ENCODE measurements around the gene KIF24. TPM values are rescaled to one million over a fixed set of nuclear protein-coding genes. Genes with fewer than 3 reads are reported as not detected.

The KIF24 gene
- total RNA-seq, 1 experiment from 2014 or later = 5.8 TPM

GRCh38 chr9:34317436-34317835 lies 11.6 kb downstream of the KIF24 start:
- POLR2A ChIA-PET = no interaction called here
- H2AFZ ChIP-seq (ENCODE audit: low read depth, low read length, poor library complexity, severe bottlenecking) = no peak overlapping the region
- no TSS peak for BruUV-seq (replicated peaks)
- TF ChIP-seq MAX (IDR thresholded peaks at IDR 0.05) (no peak), RAD21 (IDR thresholded peaks at IDR 0.05; ENCODE audit: low read depth) (no peak), REST (IDR thresholded peaks at IDR 0.05; ENCODE audit: low read depth) (no peak), CEBPB (IDR thresholded peaks at IDR 0.05; ENCODE audit: low read depth) (no peak), EZH2phosphoT487 (IDR thresholded peaks at IDR 0.05; ENCODE audit: borderline replicate concordance) (no peak), EZH2 (IDR thresholded peaks at IDR 0.05) (no peak), POLR2A (IDR thresholded peaks at IDR 0.05; ENCODE audit: borderline replicate concordance, extremely low read depth, insufficient read depth, insufficient read length) (no peak), YY1 (IDR thresholded peaks at IDR 0.05; ENCODE audit: extremely low read depth, insufficient replicate concordance, low read depth, low read length) (no peak), ZBTB33 (IDR thresholded peaks at IDR 0.05; ENCODE audit: extremely low read depth, insufficient replicate concordance, low read length) (no peak), JUND (IDR thresholded peaks at IDR 0.05) (no peak), EGR1 (IDR thresholded peaks at IDR 0.05; ENCODE audit: low read depth) (no peak), ATF3 (IDR thresholded peaks at IDR 0.05) (no peak), ELF1 (IDR thresholded peaks at IDR 0.05; ENCODE audit: borderline replicate concordance, low read depth) (no peak), CTCF (IDR thresholded peaks at IDR 0.05 in 2 of 3, conservative IDR thresholded peaks at IDR 0.05 in 1 of 3; ENCODE audit: borderline replicate concordance in 1 of 3, insufficient read depth in 1 of 3, low read depth in 2 of 3, low read length in 2 of 3) (no peak)
- no peaks in the 10 kb centered on the region for H3K27me3 ChIP-seq (ENCODE audit: insufficient read depth, low read length)
- CTCF ChIA-PET = no interaction called here
- no peaks in the 10 kb centered on the region for H4K20me1 ChIP-seq (ENCODE audit: insufficient read depth)
- RAD21 ChIA-PET (ENCODE audit: low non-redundant PET in 1 of 2, low total read pairs in 2 of 2, uncharacterized antibody in 2 of 2, unreplicated experiment in 2 of 2) = no interaction called here
- ATAC-seq (no peak), DNase-seq (ENCODE audit: low read depth, low spot score) (no peak)
- no peaks in the 10 kb centered on the region for H3K36me3 ChIP-seq (ENCODE audit: control insufficient read depth in 1 of 2, insufficient read depth in 2 of 2, low read length in 2 of 2)
- no peaks in the 10 kb centered on the region for H3K9me2 ChIP-seq (ENCODE audit: insufficient read depth)
- no peak overlapping the region for H3K4me3 ChIP-seq (replicated peaks in 1 of 2; ENCODE audit: low read depth in 1 of 2, low read length in 2 of 2)
- no peak overlapping the region for H3K4me2 ChIP-seq (ENCODE audit: low read length)
- no peak overlapping the region for H3K27ac ChIP-seq (ENCODE audit: low read depth, low read length)
- no peaks in the 10 kb centered on the region for H3K9me3 ChIP-seq (ENCODE audit: control insufficient read depth in 1 of 2, insufficient read depth in 1 of 2, low read depth in 1 of 2, low read length in 2 of 2)
- H3K79me2 ChIP-seq (ENCODE audit: insufficient read depth, low read length) = peaks cover 28% of the 10 kb centered on the region
- no peak overlapping the region for H3K9ac ChIP-seq (ENCODE audit: low read length)
- H3K4me1 ChIP-seq (ENCODE audit: control insufficient read depth in 1 of 2, insufficient read depth in 2 of 2, low read length in 2 of 2) = no peaks in the 10 kb centered on the region
- intact Hi-C loops (cut with micrococcal nuclease) = no loop called here

Measured in HCT116 (cell line).